PFSK-1 (cell line): ENCODE data around the gene PANK2.

ENCODE experiments used
- FOXP2 ChIP-seq: optimal IDR thresholded peaks from 2 replicates; pipeline ENCODE3; 2011; ENCODE audit warnings: borderline replicate concordance, control low read depth, inconsistent platforms; ENCODE audit not compliant: insufficient read depth; ENCODE audit errors: extremely low read length, extremely low read depth
- POLR2AphosphoS5 ChIP-seq: IDR thresholded peaks from 2 replicates; pipeline ENCODE4 v1.6.1; 2012; ENCODE audit warnings: low read depth, mild to moderate bottlenecking, control low read depth, low read length, moderate library complexity
- SIN3A ChIP-seq: IDR thresholded peaks from 2 replicates; pipeline ENCODE4 v1.6.1; 2012; ENCODE audit warnings: mild to moderate bottlenecking, low read length, moderate library complexity, borderline replicate concordance; ENCODE audit not compliant: insufficient read depth
- TAF1 ChIP-seq: IDR thresholded peaks from 2 replicates; pipeline ENCODE4 v1.6.1; 2012; ENCODE audit warnings: low read length, control low read depth, borderline replicate concordance; ENCODE audit not compliant: insufficient read depth
- TF ChIP-seq, protein P1 (sequence below), 2 experiments: IDR thresholded peaks; 2 replicates each; pipeline versions ENCODE4 v1.6.1 to v1.8.0; 2011 to 2012; ENCODE audit warnings: low read depth in 2 of 2, low read length in 2 of 2, control low read depth in 1 of 2, inconsistent platforms in 1 of 2, mild to moderate bottlenecking in 1 of 2, moderate library complexity in 1 of 2; ENCODE audit not compliant: insufficient read depth in 1 of 2

The PANK2 gene

GRCh38 chr20:3901028-3901705, 12.0 kb downstream of the PANK2 start:
- TF ChIP-seq TAF1 = no peak
- no peak for TF ChIP-seq POLR2AphosphoS5
- TF ChIP-seq SIN3A = no peak
- TF ChIP-seq, protein P1, sequence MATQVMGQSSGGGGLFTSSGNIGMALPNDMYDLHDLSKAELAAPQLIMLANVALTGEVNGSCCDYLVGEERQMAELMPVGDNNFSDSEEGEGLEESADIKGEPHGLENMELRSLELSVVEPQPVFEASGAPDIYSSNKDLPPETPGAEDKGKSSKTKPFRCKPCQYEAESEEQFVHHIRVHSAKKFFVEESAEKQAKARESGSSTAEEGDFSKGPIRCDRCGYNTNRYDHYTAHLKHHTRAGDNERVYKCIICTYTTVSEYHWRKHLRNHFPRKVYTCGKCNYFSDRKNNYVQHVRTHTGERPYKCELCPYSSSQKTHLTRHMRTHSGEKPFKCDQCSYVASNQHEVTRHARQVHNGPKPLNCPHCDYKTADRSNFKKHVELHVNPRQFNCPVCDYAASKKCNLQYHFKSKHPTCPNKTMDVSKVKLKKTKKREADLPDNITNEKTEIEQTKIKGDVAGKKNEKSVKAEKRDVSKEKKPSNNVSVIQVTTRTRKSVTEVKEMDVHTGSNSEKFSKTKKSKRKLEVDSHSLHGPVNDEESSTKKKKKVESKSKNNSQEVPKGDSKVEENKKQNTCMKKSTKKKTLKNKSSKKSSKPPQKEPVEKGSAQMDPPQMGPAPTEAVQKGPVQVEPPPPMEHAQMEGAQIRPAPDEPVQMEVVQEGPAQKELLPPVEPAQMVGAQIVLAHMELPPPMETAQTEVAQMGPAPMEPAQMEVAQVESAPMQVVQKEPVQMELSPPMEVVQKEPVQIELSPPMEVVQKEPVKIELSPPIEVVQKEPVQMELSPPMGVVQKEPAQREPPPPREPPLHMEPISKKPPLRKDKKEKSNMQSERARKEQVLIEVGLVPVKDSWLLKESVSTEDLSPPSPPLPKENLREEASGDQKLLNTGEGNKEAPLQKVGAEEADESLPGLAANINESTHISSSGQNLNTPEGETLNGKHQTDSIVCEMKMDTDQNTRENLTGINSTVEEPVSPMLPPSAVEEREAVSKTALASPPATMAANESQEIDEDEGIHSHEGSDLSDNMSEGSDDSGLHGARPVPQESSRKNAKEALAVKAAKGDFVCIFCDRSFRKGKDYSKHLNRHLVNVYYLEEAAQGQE (IDR thresholded peaks at IDR 0.05; ENCODE audit: insufficient read depth in 1 of 2, low read depth in 2 of 2, low read length in 2 of 2) = no peak
- TF ChIP-seq FOXP2 = no peak

DNA sequence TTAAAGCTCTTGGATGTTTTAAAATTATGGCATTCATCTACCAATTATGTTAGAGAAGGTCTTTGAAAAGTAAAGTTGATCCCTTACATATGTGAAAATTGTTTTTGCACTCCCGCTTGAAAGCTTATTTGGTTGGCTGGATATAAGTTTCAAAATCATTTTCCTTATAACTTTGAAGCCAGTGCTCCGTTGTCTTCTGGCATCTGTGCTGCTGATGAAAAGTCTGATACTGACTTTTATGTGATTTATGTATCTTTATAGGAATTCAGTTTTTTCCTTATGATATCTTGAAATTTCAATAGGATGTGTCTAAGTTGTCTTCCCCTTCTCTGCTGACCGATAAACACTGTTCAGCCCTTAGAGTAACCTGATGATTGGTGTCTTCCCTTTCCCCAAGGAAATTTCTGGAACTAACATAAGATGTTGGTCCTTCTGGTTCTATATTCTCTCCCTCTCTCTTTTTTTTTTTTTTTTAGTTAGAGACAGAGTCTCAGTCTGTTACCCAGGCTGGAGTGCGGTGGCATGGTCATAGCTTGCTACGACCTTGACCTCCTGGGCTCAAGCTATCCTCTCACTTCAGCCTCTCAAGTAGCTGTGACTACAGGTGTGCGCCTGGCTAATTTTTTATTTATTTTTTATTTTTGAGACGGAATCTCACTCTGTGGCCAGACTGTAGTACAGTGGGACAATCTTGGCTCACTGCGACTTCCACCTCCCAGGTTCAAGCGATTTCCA, 12.7 kb downstream of the PANK2 start:
- no peak for TF ChIP-seq POLR2AphosphoS5
- TF ChIP-seq, protein P1 (IDR thresholded peaks at IDR 0.05; ENCODE audit: insufficient read depth in 1 of 2, low read depth in 2 of 2, low read length in 2 of 2) = no peak
- no peak for TF ChIP-seq SIN3A
- no peak for TF ChIP-seq TAF1
- TF ChIP-seq FOXP2 = no peak

- TF ChIP-seq, protein P1 (IDR thresholded peaks at IDR 0.05; ENCODE audit: insufficient read depth in 1 of 2, low read depth in 2 of 2, low read length in 2 of 2) = no peak
- TF ChIP-seq POLR2AphosphoS5 (no peak), SIN3A (no peak), TAF1 (no peak), FOXP2 (no peak)
These were observed 13.3 kb downstream of the PANK2 start for GRCh38 chr20:3902446-3902845.

DNA sequence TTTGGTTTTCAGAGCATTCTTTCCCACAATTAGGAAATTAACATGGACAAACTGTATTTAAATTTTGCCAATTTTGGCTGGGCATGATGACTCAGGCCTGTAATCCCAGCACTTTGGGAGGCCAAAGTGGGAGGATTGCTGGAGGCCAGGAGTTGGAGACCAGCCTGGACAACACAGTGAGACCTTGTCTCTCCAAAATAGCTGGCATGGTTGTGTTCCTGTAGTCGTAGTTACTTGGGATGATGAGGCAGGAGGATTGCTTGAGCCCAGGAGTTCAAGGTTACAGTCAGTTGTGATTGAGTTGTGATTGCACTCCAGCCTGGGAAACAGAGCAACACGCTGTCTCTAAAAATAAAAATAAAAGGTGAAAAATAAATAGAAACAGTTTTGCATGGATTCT, 15.0 kb downstream of the PANK2 start:
- TF ChIP-seq FOXP2 (no peak), POLR2AphosphoS5 (no peak), TAF1 (no peak), SIN3A (no peak)
- TF ChIP-seq, protein P1 (IDR thresholded peaks at IDR 0.05; ENCODE audit: insufficient read depth in 1 of 2, low read depth in 2 of 2, low read length in 2 of 2) = no peak
